Activated T-cell treated with anti-CD3 and anti-CD28 coated beads, Interleukin-2, amount 50 U/mL, for 72 hours (primary cell): ENCODE measurements around the gene BLZF1. TPM values are rescaled to one million over a fixed set of nuclear protein-coding genes. Genes with fewer than 3 reads are reported as not detected.
"Not testable (repeated sequence)": the region's sequence is repeated elsewhere in the genome, so short reads cannot be mapped to it uniquely, and the experiment has no call there.

ENCODE experiments used
- ATAC-seq, 2 donors: fragments of 150-1000 bp; cut with Tn5 transposase; replicated peaks in 1 of 2; 2 replicates each; pipeline ENCODE4 v1.10.0; 2021; ENCODE audit warnings: moderate library complexity in 2 of 2, mild to moderate bottlenecking in 1 of 2
- DNase-seq, 2 donors: peaks; one replicate each; pipeline ENCODE4 v3.0.0; 2021 to 2022; ENCODE audit warnings: mixed read lengths in 1 of 2
- H3K27ac Mint-ChIP-seq: one replicate; pipeline ENCODE4 v1.8.0; 2022; ENCODE audit warnings: mild to moderate bottlenecking, moderate library complexity, mixed read lengths
- H3K27me3 Mint-ChIP-seq: one replicate; pipeline ENCODE4 v1.8.0; 2022; ENCODE audit warnings: low read depth, mixed read lengths
- H3K36me3 Mint-ChIP-seq, 2 donors: one replicate each; pipeline ENCODE4 v1.8.0; 2022; ENCODE audit warnings: mixed read lengths in 2 of 2, mild to moderate bottlenecking in 1 of 2; ENCODE audit not compliant: insufficient read depth in 2 of 2
- H3K4me1 Mint-ChIP-seq: one replicate; pipeline ENCODE4 v1.8.0; 2022; ENCODE audit warnings: low read depth, mixed read lengths
- H3K4me3 Mint-ChIP-seq, 2 donors: one replicate each; pipeline ENCODE4 v1.8.0; 2022; ENCODE audit warnings: mild to moderate bottlenecking in 2 of 2, mixed read lengths in 2 of 2, moderate library complexity in 2 of 2
- H3K9me3 Mint-ChIP-seq, 2 donors: one replicate each; pipeline ENCODE4 v1.8.0; 2022; ENCODE audit warnings: mixed read lengths in 2 of 2
- total RNA-seq, 2 donors: library from RNA; stranded (reverse); gene quantifications; one replicate each; pipeline ENCODE4 v1.2.3, GENCODE V29; 2022

The BLZF1 gene, protein sequence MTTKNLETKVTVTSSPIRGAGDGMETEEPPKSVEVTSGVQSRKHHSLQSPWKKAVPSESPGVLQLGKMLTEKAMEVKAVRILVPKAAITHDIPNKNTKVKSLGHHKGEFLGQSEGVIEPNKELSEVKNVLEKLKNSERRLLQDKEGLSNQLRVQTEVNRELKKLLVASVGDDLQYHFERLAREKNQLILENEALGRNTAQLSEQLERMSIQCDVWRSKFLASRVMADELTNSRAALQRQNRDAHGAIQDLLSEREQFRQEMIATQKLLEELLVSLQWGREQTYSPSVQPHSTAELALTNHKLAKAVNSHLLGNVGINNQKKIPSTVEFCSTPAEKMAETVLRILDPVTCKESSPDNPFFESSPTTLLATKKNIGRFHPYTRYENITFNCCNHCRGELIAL
- 1 to 10 TPM; 7.8 to 8.7 TPM for total RNA-seq

- Mint-ChIP-seq H3K36me3 (peaks cover 1 to 7% of the 10 kb centered on the region in 2 donors), H3K27ac (no peak within 1 kb of the TSS), H3K4me1 (peaks cover 28% of the 10 kb centered on the region), H3K4me3 (no peak within 1 kb of the TSS), H3K9me3 (peaks cover 4% of the 10 kb centered on the region in 2 donors), H3K27me3 (no peaks in the 10 kb centered on the region)
- peak; percentile 98 to 99 for DNase-seq
- peak; percentile 93 for ATAC-seq
These were observed at the start of gene BLZF1, which contains the start of gene NME7 for GRCh38 chr1:169367686-169368405. TSS of gene BLZF1 (plus strand) at chr1:169368195. CDS start at chr1:169369523, 1,328 bp downstream. TSS of gene NME7 (minus strand) at chr1:169367797. CDS start at chr1:169367710, 87 bp downstream.

- peaks cover 13% of the 10 kb centered on the region for H3K4me1 Mint-ChIP-seq
- DNase-seq: no peak
- no peak overlapping the region for H3K27ac Mint-ChIP-seq
- H3K4me3 Mint-ChIP-seq: no peak overlapping the region
- no peak for ATAC-seq
- H3K36me3 Mint-ChIP-seq: no peaks in the 10 kb centered on the region
- no peaks in the 10 kb centered on the region for H3K27me3 Mint-ChIP-seq
- no peaks in the 10 kb centered on the region for H3K9me3 Mint-ChIP-seq
These were observed 49.3 kb upstream of the BLZF1 start for GRCh38 chr1:169318536-169319244.

DNA sequence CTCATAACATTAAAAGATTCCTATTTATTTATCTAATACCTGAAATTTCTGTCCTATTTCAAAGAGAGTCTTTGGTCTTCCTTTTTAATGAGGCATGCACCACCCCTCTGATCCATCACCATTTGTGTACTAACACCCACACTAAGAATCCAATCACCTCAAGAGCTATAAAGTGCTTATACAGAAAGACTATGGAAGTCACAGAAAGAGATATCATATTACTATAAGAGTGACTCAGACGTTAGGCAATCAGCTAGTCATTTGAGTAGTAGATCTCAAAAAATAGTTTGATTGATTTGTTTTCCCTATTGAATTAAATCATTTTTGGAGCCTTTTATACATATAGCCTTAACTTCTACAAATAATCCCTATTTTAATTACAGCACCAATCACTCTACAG is 46.5 kb upstream of the BLZF1 start:
- H3K4me3 Mint-ChIP-seq: no peak overlapping the region
- ATAC-seq (peak in 1 of 2 donors; percentile 44), DNase-seq (no peak)
- peaks cover 14% of the 10 kb centered on the region for H3K4me1 Mint-ChIP-seq
- no peaks in the 10 kb centered on the region for H3K36me3 Mint-ChIP-seq
- no peaks in the 10 kb centered on the region for H3K9me3 Mint-ChIP-seq
- no peak overlapping the region for H3K27ac Mint-ChIP-seq
- no peaks in the 10 kb centered on the region for H3K27me3 Mint-ChIP-seq

DNA sequence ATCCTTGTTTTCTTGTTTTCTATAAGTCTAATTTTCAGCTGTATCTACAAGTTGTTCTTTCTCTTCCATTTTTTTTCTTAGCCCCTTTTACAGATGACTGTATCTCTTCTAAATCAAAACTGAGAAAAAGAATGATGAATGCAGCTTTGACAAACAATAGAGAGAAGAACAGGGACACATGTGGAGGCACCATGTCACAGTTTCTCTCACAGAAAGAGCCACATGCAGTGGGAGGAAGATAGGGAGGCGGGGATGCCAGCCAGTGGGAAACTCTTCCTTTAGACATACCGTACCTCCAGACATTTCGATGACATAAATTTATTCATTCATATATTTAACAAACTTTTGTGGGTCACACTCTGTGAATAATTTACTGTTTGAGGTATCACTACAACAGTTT is 45.9 kb upstream of the BLZF1 start:
- ATAC-seq: no peak
- H3K36me3 Mint-ChIP-seq: no peaks in the 10 kb centered on the region
- no peak for DNase-seq
- no peak overlapping the region for H3K27ac Mint-ChIP-seq
- peaks cover 20% of the 10 kb centered on the region for H3K4me1 Mint-ChIP-seq
- H3K27me3 Mint-ChIP-seq: no peaks in the 10 kb centered on the region
- H3K4me3 Mint-ChIP-seq: no peak overlapping the region
- no peaks in the 10 kb centered on the region for H3K9me3 Mint-ChIP-seq

GRCh38 chr1:169325117-169325516 is 42.9 kb upstream of the BLZF1 start:
- peaks cover 7 to 9% of the 10 kb centered on the region in 2 donors for H3K36me3 Mint-ChIP-seq

GRCh38 chr1:169326261-169326955 is 41.6 kb upstream of the BLZF1 start:
- DNase-seq (no peak), ATAC-seq (peak; percentile 15 to 24)
- H3K27ac Mint-ChIP-seq: peak overlapping the region; percentile 50

More at GRCh38 chr1:169325117-169325516, 42.9 kb upstream of the BLZF1 start:
- no peak for ATAC-seq
- Mint-ChIP-seq H3K27ac (no peak overlapping the region), H3K9me3 (peaks cover 3 to 5% of the 10 kb centered on the region in 2 donors), H3K4me1 (peaks cover 26% of the 10 kb centered on the region), H3K4me3 (no peak overlapping the region), H3K27me3 (no peaks in the 10 kb centered on the region)
- DNase-seq: no peak

DNA sequence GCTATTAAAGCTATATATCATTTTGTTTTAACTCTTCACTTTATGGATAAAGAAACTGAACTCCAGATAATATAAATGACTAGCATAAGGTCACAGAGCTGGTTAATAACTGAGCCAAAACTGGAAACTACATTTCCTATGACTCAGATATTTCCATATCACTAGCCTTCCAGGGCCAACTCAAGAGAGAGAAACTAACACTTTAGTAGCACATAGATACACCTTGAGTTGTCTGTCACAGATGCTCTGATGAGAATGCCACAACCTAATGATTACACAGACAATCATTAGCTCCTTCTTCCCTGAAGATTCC is 41.1 kb upstream of the BLZF1 start:
- peaks cover 3 to 7% of the 10 kb centered on the region in 2 donors for H3K9me3 Mint-ChIP-seq
- peaks cover 22% of the 10 kb centered on the region for H3K4me1 Mint-ChIP-seq
- no peaks in the 10 kb centered on the region for H3K27me3 Mint-ChIP-seq
- H3K36me3 Mint-ChIP-seq: peaks cover 11 to 14% of the 10 kb centered on the region in 2 donors
- peak overlapping the region in 1 of 2 donors; percentile 22 for H3K4me3 Mint-ChIP-seq
- ATAC-seq: peak; percentile 74 to 81
- DNase-seq: no peak
- H3K27ac Mint-ChIP-seq: peak overlapping the region; percentile 50

More at GRCh38 chr1:169326261-169326955, 41.6 kb upstream of the BLZF1 start:
- peaks cover 11 to 14% of the 10 kb centered on the region in 2 donors for H3K36me3 Mint-ChIP-seq
- peaks cover 26% of the 10 kb centered on the region for H3K4me1 Mint-ChIP-seq
- peak overlapping the region in 1 of 2 donors; percentile 22 for H3K4me3 Mint-ChIP-seq
- peaks cover 3 to 7% of the 10 kb centered on the region in 2 donors for H3K9me3 Mint-ChIP-seq
- H3K27me3 Mint-ChIP-seq: no peaks in the 10 kb centered on the region

- H3K9me3 Mint-ChIP-seq: peaks cover 3 to 10% of the 10 kb centered on the region in 2 donors
- no peak for ATAC-seq
- no peak for DNase-seq
- peaks cover 11 to 14% of the 10 kb centered on the region in 2 donors for H3K36me3 Mint-ChIP-seq
- H3K27me3 Mint-ChIP-seq: no peaks in the 10 kb centered on the region
- H3K4me1 Mint-ChIP-seq: peaks cover 18% of the 10 kb centered on the region
- no peak overlapping the region for H3K4me3 Mint-ChIP-seq
- no peak overlapping the region for H3K27ac Mint-ChIP-seq
These were observed 40.1 kb upstream of the BLZF1 start for GRCh38 chr1:169327875-169328274.

DNA sequence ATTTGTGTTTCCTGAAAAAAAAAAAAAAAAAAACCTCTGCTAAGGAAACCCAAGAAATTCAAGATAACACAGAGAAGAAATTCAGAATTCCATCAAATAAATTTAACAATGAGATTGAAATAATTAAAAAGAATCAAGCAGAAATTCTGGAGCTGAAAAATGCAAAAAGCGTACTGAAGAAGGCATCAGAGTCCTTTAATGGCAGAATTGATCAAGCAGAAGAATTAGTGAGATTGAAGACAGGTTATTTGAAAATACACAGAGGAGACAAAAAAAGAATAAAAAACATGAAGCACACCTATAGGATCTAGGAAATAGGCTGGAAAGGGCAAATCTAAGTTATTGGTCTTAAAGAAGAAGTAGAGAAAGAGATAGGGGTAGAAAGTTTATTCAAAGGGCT is 38.6 kb upstream of the BLZF1 start:
- no peak for ATAC-seq
- peaks cover 3 to 10% of the 10 kb centered on the region in 2 donors for H3K9me3 Mint-ChIP-seq
- H3K27me3 Mint-ChIP-seq: no peaks in the 10 kb centered on the region
- DNase-seq: no peak
- H3K27ac Mint-ChIP-seq: peak overlapping the region; percentile 64
- H3K4me3 Mint-ChIP-seq: no peak overlapping the region
- peaks cover 11 to 16% of the 10 kb centered on the region in 2 donors for H3K36me3 Mint-ChIP-seq
- peaks cover 18% of the 10 kb centered on the region for H3K4me1 Mint-ChIP-seq

DNA sequence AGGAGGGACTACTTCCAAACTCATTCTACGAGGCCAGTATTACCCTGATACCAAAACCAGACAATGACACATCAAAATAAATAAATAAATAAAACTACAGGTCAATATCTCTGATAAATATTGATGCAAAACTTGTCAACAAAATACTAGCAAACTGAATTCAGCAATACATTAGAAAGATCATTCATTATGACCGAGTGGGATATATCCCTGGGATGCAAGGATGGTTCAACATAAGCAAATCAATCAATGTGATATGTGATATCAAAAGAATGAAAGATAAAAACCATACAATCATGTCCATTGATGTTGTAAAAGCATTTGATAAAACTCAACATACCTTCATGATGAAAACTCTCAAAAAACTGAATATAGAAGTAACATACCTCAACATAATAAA is 37.1 kb upstream of the BLZF1 start:
- Mint-ChIP-seq H3K4me1 (peaks cover 18% of the 10 kb centered on the region), H3K27me3 (no peaks in the 10 kb centered on the region), H3K9me3 (peaks cover 6 to 10% of the 10 kb centered on the region in 2 donors), H3K4me3 (no peak overlapping the region), H3K36me3 (peaks cover 15 to 19% of the 10 kb centered on the region in 2 donors), H3K27ac (no peak overlapping the region)
- no peak for ATAC-seq
- no peak for DNase-seq

DNA sequence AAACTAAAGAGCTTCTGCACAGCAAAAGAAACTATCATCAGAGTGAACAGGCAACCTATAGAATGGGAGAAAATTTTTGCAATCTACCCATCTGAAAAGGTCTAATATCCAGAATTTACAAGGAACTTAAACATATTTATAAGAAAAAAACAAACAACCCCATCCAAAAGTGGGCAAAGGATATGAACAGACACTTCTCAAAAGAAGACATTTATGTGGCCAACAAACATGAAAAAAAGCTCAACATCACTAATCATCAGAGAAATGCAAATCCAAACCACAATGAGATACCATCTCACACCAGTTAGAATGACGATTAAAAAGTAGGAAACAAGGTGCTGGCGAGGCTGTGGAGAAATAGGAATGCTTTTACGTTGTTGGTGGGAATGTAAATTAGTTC is 33.3 kb upstream of the BLZF1 start:
- H3K27ac Mint-ChIP-seq, H3K4me1 Mint-ChIP-seq, DNase-seq, H3K27me3 Mint-ChIP-seq, H3K4me3 Mint-ChIP-seq, H3K9me3 Mint-ChIP-seq, ATAC-seq: not testable (repeated sequence)
- H3K36me3 Mint-ChIP-seq: peaks cover 9 to 13% of the 10 kb centered on the region in 2 donors

DNA sequence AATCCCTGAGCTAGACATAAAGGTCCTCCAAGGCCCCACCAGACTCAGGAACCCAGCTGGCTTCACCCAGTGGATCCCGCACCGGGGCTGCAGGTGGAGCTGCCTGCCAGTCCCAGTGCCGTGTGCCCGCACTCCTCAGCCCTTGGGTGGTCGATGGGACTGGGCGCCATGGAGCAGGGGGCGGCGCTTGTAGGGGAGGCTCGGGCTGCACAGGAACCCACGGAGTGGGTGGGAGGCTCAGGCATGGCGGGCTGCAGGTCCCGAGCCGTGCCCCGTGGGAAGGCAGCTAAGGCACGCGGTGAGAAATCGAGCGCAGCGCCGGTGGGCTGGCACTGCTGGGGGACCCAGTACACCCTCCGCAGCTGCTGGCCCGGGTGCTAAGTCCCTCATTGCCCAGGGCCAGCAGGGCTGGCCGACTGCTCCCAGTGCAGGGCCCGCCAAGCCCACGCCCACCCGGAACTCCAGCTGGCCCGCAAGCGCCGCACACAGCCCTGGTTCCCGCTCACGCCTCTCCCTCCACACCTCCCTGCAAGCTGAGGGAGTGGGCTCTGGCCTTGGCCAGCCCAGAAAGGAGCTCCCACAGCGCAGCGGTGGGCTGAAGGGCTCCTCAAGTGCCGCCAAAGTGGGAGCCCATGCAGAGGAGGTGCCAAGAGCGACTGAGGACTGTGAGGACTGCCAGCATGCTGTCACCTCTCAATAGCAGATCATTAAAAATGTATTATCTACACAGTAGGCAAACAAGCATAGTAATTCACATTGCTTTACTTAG is 30.9 kb upstream of the BLZF1 start:
- ATAC-seq, H3K27me3 Mint-ChIP-seq, H3K27ac Mint-ChIP-seq, DNase-seq, H3K4me3 Mint-ChIP-seq: not testable (repeated sequence)
- peaks cover 5 to 10% of the 10 kb centered on the region in 2 donors for H3K36me3 Mint-ChIP-seq
- peaks cover 7 to 10% of the 10 kb centered on the region in 2 donors for H3K9me3 Mint-ChIP-seq
- peaks cover 13% of the 10 kb centered on the region for H3K4me1 Mint-ChIP-seq
